Raji (cell line): ENCODE data around the gene SPINT2.

Experiments used
- POLR2A ChIP-seq: IDR thresholded peaks from 2 replicates; pipeline ENCODE4 v1.6.1; 2011; ENCODE audit warnings: low read depth, low read length, control low read depth; ENCODE audit not compliant: insufficient read depth

The SPINT2 gene

DNA sequence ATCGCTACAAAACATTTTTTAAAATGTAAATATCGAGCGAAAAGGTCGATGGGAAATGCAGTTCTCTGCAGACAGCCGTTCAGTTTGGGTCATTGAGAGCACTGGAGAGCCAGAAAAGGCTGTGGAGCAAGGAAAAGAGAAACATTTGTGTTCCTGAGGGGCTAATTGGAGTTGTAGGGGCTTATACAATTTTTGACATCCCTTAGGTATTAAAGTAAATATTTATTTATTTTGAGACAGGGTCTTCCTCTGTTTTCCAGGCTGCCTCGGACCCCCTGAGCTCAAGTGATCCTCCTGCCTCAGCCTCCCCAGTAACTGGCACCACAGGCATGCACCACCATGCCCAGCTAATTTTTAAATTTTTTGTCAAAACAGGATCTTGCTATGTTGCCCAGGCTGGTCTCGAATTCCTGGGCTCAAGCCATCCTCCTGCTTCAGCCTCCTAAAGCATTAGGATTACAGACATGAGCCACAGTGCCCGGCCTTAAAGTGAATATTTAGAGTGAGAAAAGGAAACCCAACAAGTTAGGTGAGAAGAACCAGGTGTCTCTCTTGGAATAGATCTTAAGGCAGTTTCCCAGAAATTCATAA, 52.2 kb downstream of the SPINT2 start:
- TF ChIP-seq POLR2A, result no peak; the same call in 1 of the 2 replicates

DNA sequence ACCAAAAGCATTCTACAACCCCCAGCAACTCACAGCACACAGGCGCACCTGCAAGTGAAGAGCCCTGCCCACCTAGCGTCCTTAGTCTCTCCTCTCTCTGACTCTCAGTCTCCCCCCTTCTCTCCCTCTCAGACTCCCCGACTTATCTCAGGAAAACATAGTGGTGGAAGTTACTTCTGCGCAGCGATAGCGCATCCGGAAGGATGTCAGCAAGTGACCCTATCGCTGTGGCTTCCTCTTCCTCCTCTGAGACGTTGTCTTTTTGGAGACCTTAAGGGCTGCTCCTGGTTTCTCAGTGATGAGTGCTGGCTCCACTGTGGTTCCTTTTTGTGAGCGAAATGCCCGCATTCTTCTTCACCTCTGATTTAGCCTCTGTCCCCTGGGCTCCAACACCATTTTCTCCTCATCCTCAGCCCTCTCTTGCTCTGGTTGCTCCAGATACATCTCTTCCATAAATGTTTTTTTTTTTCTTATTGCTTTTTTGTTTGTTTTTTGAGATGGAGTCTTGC, 52.8 kb downstream of the SPINT2 start:
- no peak for TF ChIP-seq POLR2A

DNA sequence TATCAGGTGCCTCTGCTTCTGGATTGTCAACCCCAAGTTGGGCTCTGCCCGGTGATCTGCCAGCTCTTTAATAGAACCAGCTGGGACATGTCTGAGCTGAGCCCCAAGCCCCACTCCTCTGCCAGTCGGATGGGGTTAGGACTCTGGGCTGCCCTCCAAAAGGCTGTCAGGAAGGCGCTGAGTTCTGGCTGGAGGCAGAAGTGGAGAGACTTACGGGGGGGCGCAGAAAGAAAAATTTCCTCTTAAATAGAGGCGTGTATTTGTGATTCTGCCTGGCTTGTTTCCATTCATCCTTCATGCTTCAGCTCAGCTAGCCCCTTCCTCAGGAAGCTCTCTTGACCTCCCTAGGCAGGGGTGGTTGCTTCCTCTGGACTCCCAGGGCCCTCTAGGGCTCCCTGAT, 54.3 kb downstream of the SPINT2 start:
- TF ChIP-seq POLR2A, result no peak

DNA sequence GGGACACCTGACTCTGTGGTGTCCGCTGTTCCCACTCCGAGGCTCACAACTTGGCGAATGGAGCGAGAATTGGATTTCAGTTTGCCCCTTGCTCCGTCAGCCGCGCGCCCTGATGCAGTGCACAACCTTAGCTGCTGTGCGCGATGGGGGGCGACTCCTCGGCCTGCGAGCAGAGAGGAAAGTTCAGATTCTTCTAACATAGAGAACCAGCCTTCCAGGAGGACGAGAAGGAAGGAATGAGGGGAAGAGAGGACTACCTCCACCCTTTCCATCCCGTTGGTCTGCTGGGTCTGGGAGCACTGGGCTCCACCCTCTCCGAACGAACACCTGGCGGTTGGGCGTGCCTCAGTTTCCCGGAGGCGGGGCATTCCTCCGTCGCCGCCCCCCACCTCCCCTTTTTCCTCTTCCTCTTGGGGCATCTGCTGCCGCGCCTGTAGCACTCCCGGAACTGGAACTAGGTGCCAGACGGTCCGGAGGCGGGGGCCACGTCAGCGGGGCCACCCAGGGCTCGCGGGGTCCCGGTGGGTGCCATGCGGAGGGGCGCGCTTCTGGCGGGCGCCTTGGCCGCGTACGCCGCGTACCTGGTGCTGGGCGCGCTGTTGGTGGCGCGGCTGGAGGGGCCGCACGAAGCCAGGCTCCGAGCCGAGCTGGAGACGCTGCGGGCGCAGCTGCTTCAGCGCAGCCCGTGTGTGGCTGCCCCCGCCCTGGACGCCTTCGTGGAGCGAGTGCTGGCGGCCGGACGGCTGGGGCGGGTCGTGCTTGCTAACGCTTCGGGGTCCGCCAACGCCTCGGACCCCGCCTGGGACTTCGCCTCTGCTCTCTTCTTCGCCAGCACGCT, 55.3 kb downstream of the SPINT2 start, which contains the start of gene KCNK6:
Gene KCNK6, plus strand, starts transcription at position 425 of the 838 bp plus-strand sequence. Its CDS starts 106 bp downstream, at position 531.
- no peak for TF ChIP-seq POLR2A

DNA sequence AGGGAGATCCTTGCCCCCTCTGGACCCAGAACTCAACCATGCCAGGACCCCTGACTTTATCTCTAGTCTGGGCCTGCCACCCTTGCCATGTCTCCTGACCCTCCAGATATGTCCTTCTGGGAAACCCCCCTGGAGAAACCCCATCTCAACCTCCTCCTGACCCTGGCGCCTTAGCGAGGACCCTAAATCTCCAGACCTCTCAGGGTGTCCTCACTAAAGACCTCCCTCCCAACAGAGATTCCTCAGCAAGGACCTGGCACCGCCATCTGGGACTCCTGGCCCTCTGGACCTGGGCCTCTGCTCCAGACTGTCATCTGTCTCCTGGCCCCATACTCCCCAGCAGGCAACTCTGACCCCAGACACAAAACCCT, 56.6 kb downstream of the SPINT2 start:
- no peak for TF ChIP-seq POLR2A

DNA sequence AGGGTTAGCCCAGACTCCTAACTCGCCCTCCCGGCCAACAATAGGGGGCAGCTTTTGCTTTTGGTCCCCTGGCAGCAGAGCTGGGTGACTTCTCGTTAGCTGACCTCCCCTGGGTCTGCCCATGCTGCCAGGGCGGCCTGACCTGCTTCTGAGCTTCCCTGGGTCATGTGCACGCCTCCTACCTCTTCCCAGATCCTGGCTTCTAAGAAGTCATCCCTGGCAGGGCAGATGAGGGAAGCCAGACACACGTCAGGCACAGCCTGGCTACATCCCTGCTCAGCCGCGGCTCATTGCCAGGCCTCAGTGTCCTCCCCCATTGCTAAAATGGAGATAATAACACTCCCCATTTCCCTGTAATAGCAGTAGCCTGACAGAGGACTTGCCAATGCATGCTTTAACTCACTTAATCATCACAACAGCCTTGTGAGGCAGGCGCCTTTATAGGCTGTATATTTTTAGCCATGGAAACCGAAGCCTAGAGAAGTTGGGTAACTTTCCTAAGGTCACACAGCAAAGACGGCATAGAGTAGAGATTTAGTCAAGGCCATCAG, 57.3 kb downstream of the SPINT2 start:
- TF ChIP-seq POLR2A, result no peak

DNA sequence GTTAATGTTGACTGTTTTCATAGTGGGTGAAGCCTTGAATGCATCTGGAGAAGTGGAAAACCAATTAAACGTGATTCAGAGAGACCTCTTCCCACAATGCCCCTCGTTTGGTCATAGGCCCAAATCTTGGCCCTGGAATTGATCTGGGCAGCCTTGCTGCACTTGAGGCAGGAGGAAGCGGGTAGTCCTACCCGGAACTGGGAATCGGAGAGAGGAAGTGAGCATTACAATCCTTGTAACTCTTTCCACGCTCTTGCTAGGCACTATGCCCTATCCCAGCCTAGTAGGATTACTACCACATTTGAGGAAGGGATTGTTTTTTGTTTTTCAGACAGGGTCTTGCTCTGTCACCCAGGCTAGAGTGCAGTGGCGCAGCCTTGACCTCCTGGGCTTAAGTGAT, 58.9 kb downstream of the SPINT2 start:
- no peak for TF ChIP-seq POLR2A

DNA sequence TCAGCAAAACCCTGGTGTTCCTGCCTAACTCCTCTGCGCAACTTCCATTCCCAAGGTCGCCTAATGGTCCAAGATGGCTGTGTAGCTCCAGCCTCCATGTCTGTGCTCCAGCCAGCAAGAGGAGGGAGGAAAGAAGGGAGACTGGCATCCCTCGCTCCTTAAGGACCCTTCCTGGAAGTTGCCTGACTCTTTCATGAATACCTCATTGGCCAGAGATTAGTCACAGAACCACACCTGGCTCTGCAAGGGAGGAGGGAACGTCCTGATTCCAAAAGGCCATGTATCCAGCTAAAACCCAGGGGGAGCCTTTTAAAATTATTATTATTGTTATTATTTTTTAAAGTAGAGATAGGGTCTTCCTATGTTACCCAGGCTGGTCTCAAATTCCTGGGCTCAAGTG, 60.1 kb downstream of the SPINT2 start:
- TF ChIP-seq POLR2A, result no peak

DNA sequence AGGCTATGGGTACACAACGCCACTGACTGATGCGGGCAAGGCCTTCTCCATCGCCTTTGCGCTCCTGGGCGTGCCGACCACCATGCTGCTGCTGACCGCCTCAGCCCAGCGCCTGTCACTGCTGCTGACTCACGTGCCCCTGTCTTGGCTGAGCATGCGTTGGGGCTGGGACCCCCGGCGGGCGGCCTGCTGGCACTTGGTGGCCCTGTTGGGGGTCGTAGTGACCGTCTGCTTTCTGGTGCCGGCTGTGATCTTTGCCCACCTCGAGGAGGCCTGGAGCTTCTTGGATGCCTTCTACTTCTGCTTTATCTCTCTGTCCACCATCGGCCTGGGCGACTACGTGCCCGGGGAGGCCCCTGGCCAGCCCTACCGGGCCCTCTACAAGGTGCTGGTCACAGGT, 62.2 kb downstream of the SPINT2 start:
- TF ChIP-seq POLR2A, result no peak

DNA sequence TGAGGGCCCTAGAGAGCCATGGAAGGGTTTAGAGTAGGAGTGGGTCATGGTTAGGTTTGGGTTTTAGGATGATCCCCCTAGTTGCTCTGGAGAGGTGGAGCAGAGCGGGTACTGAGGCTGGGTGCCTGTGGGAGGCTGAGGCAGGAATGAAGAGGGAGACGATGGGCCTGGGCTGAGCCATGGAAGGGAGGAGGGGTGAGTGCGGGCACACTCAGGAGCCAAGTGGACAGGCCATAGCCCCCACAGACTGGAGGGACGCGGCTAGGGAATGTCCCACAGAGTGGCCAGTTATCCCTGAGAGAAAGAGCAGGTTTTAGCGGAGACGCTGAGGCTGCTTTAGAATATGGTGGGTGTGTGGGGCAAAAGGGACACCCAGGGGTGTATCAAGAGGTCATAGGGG, 65.3 kb downstream of the SPINT2 start:
- no peak for TF ChIP-seq POLR2A

DNA sequence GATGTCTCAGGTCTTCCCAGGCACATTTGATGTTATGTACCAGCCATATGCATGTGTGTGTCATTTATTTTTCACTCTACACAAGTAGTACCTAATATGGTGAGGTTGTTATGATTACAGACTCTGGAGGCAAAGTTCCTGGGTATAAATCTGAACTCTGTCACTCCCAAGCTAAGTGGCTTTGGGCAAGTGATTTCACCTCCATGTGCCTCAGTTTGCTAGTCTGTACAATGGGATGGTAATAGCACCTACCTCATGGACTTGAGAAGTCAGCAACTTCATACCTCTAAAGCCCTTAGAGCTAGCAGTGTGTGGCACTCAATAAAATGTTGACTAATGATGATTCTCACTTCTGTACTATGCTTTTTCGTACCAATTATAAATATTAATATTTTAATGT, 67.4 kb downstream of the SPINT2 start:
- no peak for TF ChIP-seq POLR2A

DNA sequence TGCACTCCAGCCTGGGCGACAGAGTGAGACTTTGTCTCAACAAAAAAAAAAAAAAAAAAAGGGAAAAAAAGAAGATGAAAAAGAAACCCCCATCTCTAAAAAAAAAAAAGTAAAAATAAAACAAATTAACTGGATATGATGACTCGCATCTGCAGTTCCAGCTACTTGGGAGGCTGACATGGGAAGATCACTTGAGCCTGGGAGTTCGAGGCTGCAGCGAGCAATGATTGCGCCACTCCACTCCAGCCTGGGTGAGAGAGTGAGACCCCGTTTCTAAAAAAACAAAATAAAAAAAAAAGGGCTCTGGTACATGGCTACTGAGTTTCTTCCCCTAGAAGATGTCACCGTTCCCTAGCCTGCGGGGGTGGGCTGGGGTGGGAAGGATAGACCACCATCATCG, 68.9 kb downstream of the SPINT2 start:
- no peak for TF ChIP-seq POLR2A

DNA sequence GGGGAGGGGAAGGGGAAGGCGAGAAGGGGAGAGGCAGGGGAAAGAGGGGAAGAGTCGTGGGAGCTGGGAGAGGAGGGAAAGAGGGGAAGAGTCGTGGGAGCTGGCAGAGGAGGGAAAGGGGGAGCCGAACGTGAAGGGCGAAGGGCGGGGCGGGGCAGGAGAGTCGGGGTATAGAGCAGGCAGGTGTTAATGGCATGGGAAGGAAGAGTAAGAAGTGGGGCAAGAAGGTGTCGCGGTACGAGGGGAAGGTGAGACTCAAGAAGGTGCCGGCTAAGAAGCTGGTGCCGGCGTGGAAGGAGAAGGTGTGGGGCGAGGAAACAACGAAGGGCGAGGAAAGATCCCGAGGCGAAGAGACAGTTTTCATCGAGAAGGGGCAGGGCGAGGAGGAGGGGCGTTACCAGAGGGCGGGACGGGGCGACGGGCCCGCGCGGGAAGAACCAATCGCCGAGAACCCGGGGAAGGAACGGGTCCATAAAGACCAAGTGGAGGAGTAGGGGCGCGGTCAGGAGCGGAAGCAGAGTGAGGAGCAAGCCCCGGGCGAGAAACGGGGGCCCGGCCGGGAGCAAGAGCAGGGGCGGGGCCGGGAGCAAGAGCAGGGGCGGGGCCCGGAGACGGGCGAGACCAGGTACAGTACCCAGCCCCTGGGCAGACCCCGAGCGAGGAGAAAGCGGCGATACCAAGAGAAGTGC, 71.7 kb downstream of the SPINT2 start:
- TF ChIP-seq POLR2A, result peak; percentile 61

DNA sequence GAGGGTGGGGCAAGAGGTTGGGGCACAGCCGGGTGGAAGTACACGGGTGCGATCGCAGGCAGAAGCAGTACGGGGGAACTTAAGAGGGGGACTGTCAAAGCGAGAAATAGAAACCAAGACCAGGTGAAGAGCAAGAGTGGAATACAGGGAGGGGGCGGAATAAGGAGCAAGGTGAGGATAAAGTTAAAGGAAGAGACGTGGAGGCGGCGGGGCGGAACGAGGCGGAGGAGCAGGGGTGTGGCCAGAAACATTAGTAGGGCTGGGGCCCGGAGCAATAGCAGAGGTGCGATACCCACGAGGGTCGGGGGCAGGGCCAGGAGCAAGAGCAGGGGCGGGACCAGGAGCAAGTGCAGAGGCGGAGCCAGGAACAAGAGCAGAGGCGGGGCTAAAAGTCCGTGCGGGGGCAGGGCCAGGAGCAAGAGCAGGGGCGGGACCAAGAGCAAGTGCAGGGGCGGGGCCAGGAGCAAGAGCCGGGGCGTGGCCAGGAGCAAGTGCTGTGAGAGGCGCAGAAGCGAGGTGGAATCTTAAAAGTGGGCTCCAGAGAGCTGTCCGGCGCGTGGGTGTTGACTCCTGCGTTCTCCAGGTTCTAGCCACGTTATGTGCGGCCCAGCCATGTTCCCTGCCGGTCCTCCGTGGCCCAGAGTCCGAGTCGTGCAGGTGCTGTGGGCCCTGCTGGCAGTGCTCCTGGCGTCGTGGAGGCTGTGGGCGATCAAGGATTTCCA, 72.4 kb downstream of the SPINT2 start:
- TF ChIP-seq POLR2A, result peak; percentile 45

DNA sequence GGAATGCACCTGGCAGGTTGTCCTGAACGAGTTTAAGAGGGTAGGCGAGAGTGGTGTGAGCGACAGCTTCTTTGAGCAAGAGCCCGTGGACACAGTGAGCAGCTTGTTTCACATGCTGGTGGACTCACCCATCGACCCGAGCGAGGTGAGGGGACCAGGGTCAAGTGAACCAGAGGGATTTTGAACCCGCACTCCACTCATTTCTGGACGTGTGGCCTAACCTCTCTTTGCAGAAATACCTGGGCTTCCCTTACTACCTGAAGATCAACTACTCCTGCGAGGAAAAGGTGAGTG, 72.9 kb downstream of the SPINT2 start:
- no peak for TF ChIP-seq POLR2A
